ENCODE results near the gene ZBTB25.

ZBTB25 gene

GRCh38 chr14:64515053-64515452 lies 11.4 kb upstream of the ZBTB25 start:
- no peak overlapping the region for H3K27ac ChIP-seq
- TF ChIP-seq CTCF (IDR thresholded peaks at IDR 0.05), result no peak
- peaks cover 23% of the 10 kb centered on the region for H3K79me2 ChIP-seq
- H2AFZ ChIP-seq, result no peak overlapping the region
- no peak overlapping the region for H3K4me2 ChIP-seq (ENCODE audit: low read length)
- no peak overlapping the region for H3K4me3 ChIP-seq (ENCODE audit: low read depth, low read length)
- H3K9me3 ChIP-seq (ENCODE audit: control insufficient read depth, low read length), result no peaks in the 10 kb centered on the region
- H3K9ac ChIP-seq, result no peak overlapping the region
- peaks cover 16% of the 10 kb centered on the region for H3K4me1 ChIP-seq
- H3K36me3 ChIP-seq (ENCODE audit: control insufficient read depth, insufficient read depth, low read length), result no peaks in the 10 kb centered on the region
- H3K27me3 ChIP-seq (ENCODE audit: control insufficient read depth, insufficient read depth, low read length), result no peaks in the 10 kb centered on the region

DNA sequence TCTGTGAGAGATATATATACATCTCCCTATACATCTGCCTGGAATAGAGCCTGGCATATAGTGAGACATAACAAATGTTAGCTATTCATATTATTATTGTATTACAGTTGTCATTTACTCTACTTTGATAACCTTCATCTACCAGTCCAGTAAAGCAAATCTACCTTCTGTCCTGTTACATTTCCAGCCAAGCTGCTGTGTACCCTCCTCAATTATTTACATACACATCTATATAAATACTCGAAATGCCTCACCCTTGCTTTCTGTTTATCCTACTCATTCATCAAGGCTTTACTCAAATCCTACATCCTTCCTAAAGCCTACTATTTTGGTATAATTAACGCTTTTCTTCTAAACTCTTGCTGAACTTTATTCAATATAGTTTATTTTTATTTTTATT lies 9.6 kb upstream of the ZBTB25 start:
- peaks cover 23% of the 10 kb centered on the region for H3K79me2 ChIP-seq
- no peaks in the 10 kb centered on the region for H3K9me3 ChIP-seq (ENCODE audit: control insufficient read depth, low read length)
- H3K27ac ChIP-seq, result no peak overlapping the region
- no peak overlapping the region for H3K4me3 ChIP-seq (ENCODE audit: low read depth, low read length)
- H3K36me3 ChIP-seq (ENCODE audit: control insufficient read depth, insufficient read depth, low read length), result no peaks in the 10 kb centered on the region
- no peak for TF ChIP-seq CTCF (IDR thresholded peaks at IDR 0.05)
- no peaks in the 10 kb centered on the region for H3K27me3 ChIP-seq (ENCODE audit: control insufficient read depth, insufficient read depth, low read length)
- no peak overlapping the region for H3K9ac ChIP-seq
- H3K4me2 ChIP-seq (ENCODE audit: low read length), result no peak overlapping the region
- no peak overlapping the region for H2AFZ ChIP-seq
- peaks cover 13% of the 10 kb centered on the region for H3K4me1 ChIP-seq

DNA sequence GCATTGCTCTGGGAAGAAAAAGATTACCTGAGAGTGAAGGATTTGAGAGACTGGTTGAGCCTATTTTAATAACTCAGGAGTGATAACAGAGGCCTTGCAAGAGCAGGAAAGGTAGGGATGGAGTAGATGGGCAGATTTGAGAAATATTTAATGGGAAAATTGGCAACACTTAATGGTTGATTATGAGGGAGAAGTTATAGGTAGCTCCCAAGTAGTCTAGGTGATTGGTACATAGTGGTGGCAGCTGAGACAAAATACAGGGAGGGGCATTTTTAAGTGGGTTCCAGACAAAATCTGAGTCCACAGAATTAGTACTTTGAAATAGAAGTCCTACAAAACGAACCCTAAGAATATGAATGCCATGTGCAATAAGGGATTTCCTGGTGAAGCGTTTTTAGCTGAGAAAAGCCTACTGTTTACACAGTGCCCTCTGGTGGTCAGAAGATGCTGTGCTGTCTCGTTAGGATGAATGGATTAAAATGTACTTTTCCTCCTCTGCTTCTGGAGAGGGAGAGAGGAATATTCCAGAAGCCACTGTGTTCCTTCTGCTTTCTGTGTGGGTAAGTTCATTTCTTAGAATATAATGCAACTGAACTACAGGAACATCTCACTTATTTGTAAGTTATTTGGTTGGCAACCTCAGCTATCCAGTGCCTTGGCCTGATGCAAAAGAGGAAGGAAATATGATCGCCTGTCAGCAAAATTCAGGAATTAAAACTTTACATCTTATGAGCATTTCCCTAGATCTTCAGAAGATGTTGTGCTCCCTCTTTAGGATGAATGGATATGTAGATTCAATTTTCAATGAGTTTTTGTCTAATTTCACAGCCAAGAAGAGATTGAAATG lies 7.4 kb upstream of the ZBTB25 start:
- H3K9ac ChIP-seq, result no peak overlapping the region
- TF ChIP-seq CTCF (IDR thresholded peaks at IDR 0.05), result peak; percentile 94
- no peak overlapping the region for H3K4me2 ChIP-seq (ENCODE audit: low read length)

GRCh38 chr14:64509036-64509435 lies 5.4 kb upstream of the ZBTB25 start:
- Histone ChIP-seq H3K9me3 (ENCODE audit: control insufficient read depth, low read length) (no peaks in the 10 kb centered on the region), H3K27ac (no peak overlapping the region), H3K79me2 (peaks cover 29% of the 10 kb centered on the region), H2AFZ (no peak overlapping the region), H3K36me3 (ENCODE audit: control insufficient read depth, insufficient read depth, low read length) (no peaks in the 10 kb centered on the region), H3K4me3 (ENCODE audit: low read depth, low read length) (no peak overlapping the region), H3K4me2 (ENCODE audit: low read length) (no peak overlapping the region), H3K4me1 (peaks cover 9% of the 10 kb centered on the region), H3K9ac (no peak overlapping the region), H3K27me3 (ENCODE audit: control insufficient read depth, insufficient read depth, low read length) (no peaks in the 10 kb centered on the region)
- no peak for TF ChIP-seq CTCF (IDR thresholded peaks at IDR 0.05)

More for the DNA sequence above, 7.4 kb upstream of the ZBTB25 start:
- no peaks in the 10 kb centered on the region for H3K9me3 ChIP-seq (ENCODE audit: control insufficient read depth, low read length)
- no peak overlapping the region for H3K27ac ChIP-seq
- H3K4me3 ChIP-seq (ENCODE audit: low read depth, low read length), result peak overlapping the region; percentile 3
- no peak overlapping the region for H2AFZ ChIP-seq
- peaks cover 9% of the 10 kb centered on the region for H3K4me1 ChIP-seq
- H3K27me3 ChIP-seq (ENCODE audit: control insufficient read depth, insufficient read depth, low read length), result no peaks in the 10 kb centered on the region
- H3K36me3 ChIP-seq (ENCODE audit: control insufficient read depth, insufficient read depth, low read length), result no peaks in the 10 kb centered on the region
- H3K79me2 ChIP-seq, result peaks cover 25% of the 10 kb centered on the region

All from parathyroid adenoma (tissue), 2 donors.